Measurements from ENCODE around the gene R3HDM2.

GRCh38 chr12:57323416-57323815, 107.4 kb downstream of the R3HDM2 start:
- TF ChIP-seq GATA2 (IDR thresholded peaks at IDR 0.05; ENCODE audit: low read depth, low read length) = no peak
- TF ChIP-seq GATA3 (IDR thresholded peaks at IDR 0.05; ENCODE audit: low read depth, low read length) = no peak

All from SH-SY5Y (cell line).